ENCODE results near the gene ADAMTS2.
"Not testable (repeated sequence)": the region's sequence is repeated elsewhere in the genome, so short reads cannot be mapped to it uniquely, and the experiment has no call there.

ADAMTS2 gene

DNA sequence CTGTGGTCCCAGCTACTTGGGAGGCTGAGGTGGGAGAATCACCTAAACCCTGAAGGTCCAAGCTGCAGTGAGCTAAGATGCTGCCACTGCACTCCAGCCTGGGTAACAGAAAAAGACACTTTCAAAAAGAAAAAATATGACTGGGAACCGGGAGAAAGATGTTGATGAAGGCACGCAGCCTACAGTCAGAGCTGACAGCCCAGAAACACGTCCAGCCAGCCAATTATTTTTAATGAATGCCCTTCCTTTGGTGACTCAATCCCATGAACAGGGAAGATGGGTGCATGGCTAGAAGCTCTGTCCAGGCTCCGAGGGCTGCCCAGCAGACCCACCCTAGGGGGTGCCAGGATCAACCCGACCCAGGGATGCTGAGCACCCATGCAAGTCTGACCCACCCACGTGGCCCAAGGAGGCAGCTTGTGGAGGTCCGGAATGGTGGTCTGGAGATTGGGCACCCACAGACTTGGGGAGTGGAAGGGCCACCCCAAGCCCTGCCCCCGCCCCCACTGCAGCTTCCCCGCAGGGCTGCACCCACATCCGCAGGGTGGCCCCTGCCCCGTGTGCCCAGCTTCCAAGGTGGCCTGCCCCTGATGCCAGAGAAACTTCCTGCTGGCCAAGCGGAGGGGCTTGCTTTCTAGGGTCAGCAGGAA is 51.0 kb downstream of the ADAMTS2 start:
- DNase-seq = no peak

GRCh38 chr5:179292681-179293635 is 52.3 kb downstream of the ADAMTS2 start:
- DNase-seq = no peak

DNA sequence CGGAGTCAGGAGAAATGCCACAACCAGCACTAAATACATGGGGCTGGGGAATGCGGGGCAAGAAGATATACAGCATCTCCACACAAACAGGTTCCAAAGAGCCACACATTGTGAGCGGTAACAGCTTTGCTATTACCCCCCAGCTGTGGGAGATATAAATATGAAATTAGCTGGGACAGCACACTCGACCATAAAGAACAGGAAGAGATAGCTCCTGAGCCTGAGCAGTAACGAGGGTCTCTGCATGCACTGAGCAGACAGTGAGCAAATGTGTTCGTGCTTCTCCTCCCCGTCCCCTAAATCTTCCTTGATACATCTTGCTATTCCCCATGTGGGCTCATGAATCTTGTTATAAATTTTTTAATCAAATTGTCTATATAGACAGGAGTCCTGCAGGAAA is 53.1 kb downstream of the ADAMTS2 start:
- DNase-seq = no peak

- no peak for DNase-seq
These were observed 54.4 kb downstream of the ADAMTS2 start for GRCh38 chr5:179290681-179291540.

GRCh38 chr5:179289756-179290385 is 55.4 kb downstream of the ADAMTS2 start:
- no peak for DNase-seq

DNA sequence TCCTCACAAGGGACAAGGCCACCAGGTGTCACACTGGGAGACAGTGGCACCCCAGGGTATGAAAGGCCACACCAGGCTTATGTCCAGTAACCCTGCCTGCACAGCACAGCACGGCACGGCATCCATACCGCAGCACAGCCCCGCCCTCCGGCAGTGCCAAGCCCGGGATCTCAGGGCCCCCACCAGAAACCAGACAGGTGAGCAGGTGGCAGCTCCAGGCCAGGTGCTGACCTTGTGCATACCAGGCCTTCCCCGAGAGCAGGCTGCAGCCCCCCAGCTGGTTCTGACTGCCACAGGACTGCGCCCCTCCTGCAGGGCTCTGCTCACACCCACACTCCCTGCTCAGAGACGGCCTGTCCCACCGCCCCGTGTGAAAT is 56.5 kb downstream of the ADAMTS2 start:
- no peak for DNase-seq

- no peak for DNase-seq
These were observed 57.0 kb downstream of the ADAMTS2 start for GRCh38 chr5:179288101-179288808.

DNA sequence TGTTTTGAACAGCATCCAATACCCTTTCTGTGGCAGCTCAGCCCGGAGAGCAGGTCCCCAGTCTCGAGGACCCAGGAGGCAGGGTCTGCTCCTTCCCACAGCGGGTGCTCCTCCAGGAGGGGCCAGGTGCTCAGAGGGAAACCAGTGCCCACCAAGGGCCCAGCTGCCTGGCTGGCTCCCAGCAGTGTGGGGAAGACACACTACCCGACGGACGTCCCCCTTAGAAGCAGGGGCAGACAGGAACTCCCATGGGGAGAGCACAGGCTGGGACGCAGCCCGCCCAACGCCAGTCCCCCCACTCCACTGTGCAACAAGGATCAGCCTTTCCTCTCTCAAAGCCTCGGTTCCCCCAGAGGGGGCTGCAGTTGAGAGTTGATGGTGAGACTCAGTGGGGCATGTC is 57.6 kb downstream of the ADAMTS2 start:
- DNase-seq = no peak

DNA sequence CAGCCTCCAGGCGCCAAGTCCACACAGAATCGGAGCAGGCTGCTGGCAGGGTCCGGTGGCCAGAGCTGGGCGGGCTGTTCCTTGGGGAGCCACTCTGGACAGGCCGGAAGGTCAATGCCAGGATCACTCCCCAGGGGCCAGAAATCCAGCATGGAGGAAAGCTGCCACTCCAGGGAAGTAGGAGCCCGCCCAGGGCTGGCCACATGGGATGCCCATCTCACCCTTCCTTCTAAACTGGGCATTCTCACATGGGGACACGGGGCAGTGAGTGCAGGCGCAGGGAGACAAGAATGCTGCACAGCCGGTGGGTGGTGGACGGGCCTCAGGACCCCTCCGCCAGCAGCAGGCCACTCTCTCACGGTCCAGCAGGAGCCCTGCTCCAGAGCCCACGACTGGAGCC is 58.2 kb downstream of the ADAMTS2 start:
- no peak for DNase-seq

DNA sequence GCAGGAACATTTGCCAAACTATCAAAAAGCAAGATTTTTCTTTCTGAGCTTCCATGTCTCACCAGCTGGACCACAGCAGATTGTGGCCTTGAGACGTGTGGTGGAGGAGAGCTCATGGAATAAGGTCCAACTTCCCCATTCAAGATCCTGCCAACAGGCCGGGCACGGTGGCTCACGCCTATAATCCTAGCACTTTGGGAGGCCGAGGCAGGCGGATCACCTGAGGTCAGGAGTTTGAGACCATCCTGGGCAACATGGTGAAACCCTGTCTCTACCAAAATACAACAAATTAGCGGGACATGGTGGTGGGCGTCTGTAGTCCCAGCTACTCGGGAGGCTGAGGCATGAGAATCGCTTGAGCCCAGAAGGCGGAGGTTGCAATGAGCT is 59.5 kb downstream of the ADAMTS2 start:
- DNase-seq = not testable (repeated sequence)

DNA sequence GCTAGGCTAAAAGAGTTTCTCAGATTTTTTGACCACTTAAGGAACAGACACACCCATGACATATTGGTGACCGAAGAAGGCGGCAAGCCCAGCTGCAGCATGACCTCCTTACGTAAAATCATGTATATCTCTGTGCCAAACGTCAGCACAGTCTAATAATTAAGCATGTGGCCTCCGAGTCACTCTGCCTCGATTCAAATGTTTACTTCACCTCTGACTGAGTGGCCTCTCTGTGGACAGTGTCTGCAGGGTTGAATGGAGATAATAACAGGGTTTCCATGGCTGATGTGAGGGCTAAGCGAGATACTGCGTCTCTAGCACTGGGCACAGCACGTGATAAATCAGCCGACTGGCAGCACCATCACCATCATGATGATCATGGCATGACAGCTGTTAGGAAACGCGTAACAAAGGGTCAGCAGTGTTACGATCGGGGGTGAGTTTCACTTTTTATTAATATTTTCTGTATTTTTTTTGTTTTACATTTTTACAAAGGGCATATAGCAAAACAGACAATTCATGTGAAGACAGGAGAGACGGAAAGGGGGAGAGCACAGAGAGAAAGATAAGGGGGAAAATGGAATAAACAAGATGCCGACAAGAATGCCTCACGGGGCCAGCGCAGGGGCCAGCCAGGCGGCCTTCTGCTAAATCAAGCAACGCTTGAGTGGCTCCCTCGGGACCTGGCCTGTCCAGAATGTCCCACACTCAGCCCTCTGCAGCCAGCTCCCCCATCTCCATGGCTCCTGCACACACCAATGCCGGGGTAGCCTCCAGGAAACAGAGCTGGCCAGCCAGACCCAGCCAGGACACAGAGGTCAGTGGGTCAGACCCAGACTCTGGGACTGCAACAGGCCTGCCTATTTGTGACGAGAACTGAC is 60.3 kb downstream of the ADAMTS2 start:
- DNase-seq = no peak

DNA sequence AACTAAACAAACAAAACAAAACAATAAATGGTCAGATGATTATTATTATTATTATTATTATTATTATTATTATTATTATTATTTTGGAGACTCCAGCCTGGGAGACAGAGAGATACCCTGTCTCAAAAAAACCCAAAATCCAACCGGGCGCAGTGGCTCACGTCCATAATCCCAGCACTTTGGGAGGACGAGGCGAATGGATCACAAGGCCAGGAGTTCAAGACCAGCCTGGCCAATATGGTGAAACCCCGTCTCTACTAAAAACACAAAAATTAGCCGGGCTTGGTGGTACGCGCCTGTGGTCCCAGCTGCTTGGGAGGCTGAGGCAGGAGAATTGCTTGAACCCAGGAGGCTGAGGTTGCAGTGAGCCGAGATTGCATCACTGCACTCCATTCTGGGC is 61.4 kb downstream of the ADAMTS2 start:
- not testable (repeated sequence) for DNase-seq

DNA sequence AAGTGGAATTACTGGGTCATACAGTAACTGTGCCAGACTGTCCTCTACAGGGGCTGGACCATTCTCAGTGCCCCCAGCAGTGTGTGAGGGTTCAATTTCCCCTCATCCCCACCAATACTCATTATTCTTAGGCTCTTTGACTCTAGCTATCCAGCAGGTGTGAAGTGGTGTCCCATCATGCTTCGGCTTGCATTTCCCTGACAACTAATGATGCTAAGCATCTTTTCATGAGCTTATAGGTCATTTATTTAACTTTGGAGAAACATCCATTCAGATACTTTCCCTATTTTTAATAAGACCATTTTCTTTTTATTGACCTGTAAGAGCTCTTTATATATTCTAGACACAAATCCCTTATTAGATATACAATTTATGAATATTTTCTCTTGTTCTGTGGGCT is 63.6 kb downstream of the ADAMTS2 start:
- no peak for DNase-seq

DNA sequence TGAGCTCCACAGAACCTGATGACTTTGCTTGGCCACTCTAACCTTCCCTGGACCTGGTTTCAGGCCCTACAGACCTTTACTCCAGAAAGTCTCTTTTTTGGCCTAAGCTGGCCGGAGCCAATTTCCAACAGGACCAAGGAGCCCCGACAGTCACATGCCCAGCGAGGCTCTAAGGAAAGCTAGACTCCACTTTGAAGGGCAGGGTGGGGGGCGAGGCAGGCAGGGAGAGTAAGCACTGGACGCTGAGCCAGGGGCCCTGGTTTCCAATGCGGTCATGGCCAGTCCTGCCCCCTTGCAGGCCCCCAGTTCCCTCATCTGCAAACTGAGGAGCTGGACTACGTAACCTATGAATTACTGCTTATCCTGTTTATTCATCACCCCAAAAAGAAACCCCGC is 65.2 kb downstream of the ADAMTS2 start:
- DNase-seq = no peak

DNA sequence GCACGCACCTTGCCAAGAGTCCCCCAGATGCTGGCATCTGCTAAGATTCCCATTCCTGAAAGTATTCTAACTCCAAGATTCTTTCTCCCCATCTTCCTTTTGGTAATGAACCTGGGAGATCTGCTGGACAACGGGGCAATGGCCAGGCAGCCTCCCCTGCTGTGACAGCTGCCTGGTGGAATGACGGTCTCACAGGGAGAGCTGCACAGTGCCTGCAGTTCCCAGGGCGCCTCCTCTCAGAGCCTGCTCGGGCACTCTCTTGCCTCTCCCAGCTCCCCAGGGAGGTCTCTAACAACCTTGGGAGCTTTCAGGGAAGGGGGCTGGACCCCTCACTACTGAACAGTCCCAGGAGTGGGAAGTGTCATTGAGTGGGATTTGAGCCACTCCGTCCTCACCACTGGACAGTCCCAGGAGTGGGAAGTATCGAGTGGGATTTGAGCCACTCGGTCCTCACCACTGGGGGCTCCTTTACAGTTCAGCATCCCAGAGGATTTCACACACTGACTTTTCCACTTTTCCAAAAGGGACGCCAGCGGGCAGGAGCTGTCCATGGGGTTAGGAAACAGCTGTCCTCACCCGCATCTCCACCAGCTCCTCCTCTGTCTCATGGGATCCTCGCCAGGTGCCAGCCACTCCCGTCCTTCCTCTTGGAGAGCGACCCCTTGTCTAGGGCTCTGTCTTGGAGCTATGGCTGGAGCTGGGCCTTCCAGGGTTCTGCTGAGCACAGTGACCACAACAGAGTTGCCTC is 65.7 kb downstream of the ADAMTS2 start:
- DNase-seq = no peak

DNA sequence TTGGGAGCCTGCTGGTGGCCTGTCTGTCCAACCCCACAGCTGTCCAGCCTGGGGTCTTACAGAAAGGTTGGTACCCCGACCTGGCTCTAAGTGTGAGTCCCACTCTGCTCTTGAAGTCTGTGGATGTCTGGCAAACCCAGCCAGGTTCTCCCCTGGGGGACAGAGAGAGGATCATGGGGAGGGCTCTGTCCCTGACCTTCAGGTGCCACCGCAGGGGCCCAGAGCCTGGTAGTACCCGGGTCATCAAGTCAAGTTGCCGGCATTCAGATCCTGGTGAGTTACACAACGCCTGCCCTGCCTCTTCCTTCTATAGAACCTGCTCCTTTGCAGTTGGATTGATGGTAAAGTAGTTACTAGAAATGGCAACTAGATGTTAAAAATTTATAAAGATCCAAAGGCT is 66.7 kb downstream of the ADAMTS2 start:
- DNase-seq = no peak

- DNase-seq = no peak
These were observed 67.1 kb downstream of the ADAMTS2 start for GRCh38 chr5:179278119-179278518.

DNA sequence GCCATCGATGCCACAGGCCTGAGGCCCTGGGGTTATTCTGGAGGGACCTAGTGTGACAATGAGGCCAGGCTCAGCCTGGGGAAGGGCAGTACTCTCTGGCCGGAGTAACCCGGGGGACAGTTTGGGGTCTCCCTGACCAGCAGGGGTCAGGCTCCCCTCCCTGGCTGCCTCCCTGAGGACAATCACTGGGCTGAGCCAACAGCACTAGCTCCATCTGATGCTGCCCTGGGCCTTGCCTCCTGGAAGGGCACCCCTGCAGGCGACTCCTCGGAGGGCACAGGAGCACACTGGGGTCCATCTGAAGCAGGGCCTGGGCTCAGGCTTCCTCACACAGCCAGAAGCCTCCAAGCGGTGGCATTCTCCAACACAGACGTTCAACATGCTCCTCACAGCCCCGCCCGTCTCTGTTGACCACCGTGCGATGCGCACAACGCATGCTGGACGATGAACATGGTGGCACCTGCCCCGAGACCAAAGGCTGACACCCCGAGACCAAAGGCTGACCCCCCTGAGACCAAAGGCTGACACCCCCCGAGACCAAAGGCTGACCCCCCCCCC is 68.3 kb downstream of the ADAMTS2 start:
- DNase-seq = no peak

GRCh38 chr5:179275941-179276837 is 69.1 kb downstream of the ADAMTS2 start:
- no peak for DNase-seq
